Adipocyte (in vitro differentiated cells): ENCODE data around the gene AXL.

Experiments used
- DNase-seq: peaks from one replicate; pipeline ENCODE4 v3.0.0-alpha.2; 2015; ENCODE audit warnings: low read depth
- H3K27me3 ChIP-seq: replicated peaks from 2 replicates; pipeline ENCODE4 v1.7.0; 2013; ENCODE audit warnings: mild to moderate bottlenecking, low read length, moderate library complexity; ENCODE audit not compliant: control insufficient read depth, insufficient read depth
- H3K36me3 ChIP-seq: 2 replicates; pipeline ENCODE4 v1.7.0; 2013; ENCODE audit warnings: low read length, mild to moderate bottlenecking, moderate library complexity; ENCODE audit not compliant: control insufficient read depth, insufficient read depth, severe bottlenecking
- H3K4me1 ChIP-seq: 2 replicates; pipeline ENCODE4 v1.7.0; 2013; ENCODE audit warnings: mild to moderate bottlenecking, low read length, moderate library complexity; ENCODE audit not compliant: control insufficient read depth, insufficient read depth
- H3K4me3 ChIP-seq: 2 replicates; pipeline ENCODE4 v1.7.0; 2013; ENCODE audit warnings: mild to moderate bottlenecking, low read length, moderate library complexity
- H3K9ac ChIP-seq: 2 replicates; pipeline ENCODE4 v1.7.0; 2013; ENCODE audit warnings: mild to moderate bottlenecking, low read length, moderate library complexity
- H3K9me3 ChIP-seq: 2 replicates; pipeline ENCODE4 v1.7.0; 2013; ENCODE audit warnings: mild to moderate bottlenecking, low read length, moderate library complexity; ENCODE audit not compliant: control insufficient read depth

The AXL gene

GRCh38 chr19:41244117-41244516 is 25.1 kb downstream of the AXL start:
- Histone ChIP-seq H3K9ac (no peak overlapping the region), H3K27me3 (no peaks in the 10 kb centered on the region), H3K4me1 (no peaks in the 10 kb centered on the region), H3K4me3 (no peak overlapping the region), H3K9me3 (no peaks in the 10 kb centered on the region), H3K36me3 (peaks cover 90% of the 10 kb centered on the region)
- no peak for DNase-seq

DNA sequence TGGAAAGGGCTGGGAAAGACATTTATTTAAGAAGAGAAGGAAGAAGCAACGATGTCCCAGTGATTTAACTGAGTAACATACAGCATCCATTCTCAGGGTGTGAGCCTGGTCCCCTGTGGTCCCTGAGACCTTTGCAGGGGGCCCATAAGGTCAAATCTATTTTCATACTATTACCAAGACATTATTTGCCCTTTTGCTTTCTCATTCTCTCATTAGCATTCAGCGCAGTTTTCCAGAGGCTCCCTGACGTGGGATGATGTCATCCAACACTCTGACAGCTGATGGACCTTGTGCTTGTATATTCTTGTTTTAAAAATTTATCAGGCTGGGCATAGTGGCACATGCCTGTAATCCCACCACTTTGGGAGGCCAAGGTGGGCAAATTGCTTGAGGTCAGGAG is 26.8 kb downstream of the AXL start:
- H3K27me3 ChIP-seq, result no peaks in the 10 kb centered on the region
- no peaks in the 10 kb centered on the region for H3K9me3 ChIP-seq
- H3K36me3 ChIP-seq, result peaks cover 92% of the 10 kb centered on the region
- no peak overlapping the region for H3K9ac ChIP-seq
- DNase-seq, result no peak
- H3K4me3 ChIP-seq, result no peak overlapping the region
- H3K4me1 ChIP-seq, result no peaks in the 10 kb centered on the region

- DNase-seq, result no peak
- H3K9me3 ChIP-seq, result no peaks in the 10 kb centered on the region
- no peaks in the 10 kb centered on the region for H3K27me3 ChIP-seq
- no peak overlapping the region for H3K4me3 ChIP-seq
- H3K4me1 ChIP-seq, result no peaks in the 10 kb centered on the region
- H3K36me3 ChIP-seq, result peaks cover 89% of the 10 kb centered on the region
- no peak overlapping the region for H3K9ac ChIP-seq
These were observed 29.9 kb downstream of the AXL start for GRCh38 chr19:41248895-41249294.

DNA sequence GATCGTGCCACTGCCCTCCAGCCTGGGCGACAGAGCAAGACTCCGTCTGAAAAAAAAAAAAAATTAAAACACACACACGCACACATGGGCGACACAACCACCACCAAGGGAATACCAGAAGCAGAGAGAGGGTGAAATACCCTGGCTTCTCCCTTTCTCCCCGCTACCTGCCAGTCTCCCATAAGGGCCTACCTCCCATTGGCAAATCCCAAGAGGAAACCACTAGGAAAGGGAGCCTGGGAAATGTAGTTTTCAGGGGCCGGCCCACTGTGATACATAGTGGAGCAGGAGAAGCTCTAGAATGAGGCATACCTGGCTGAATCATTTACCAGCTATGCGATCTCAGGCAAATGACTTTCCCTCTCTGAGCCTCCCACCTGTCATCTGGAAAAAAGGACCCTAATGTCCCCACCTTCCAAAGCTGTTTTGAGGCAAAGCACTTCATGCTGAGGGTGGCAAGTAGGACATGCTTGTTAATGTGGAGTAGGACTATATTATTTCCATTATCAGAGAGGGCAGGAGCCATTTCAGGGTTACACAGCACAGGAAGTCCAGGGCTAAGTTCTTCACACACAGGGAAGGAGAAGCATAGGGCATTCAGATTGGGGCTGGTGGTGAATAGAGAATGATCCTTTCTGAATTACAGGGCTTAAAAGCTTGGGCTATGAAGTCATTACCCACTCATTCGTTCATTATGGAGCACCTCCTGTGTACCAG is 30.8 kb downstream of the AXL start:
- H3K27me3 ChIP-seq, result no peaks in the 10 kb centered on the region
- peaks cover 89% of the 10 kb centered on the region for H3K36me3 ChIP-seq
- H3K9me3 ChIP-seq, result no peaks in the 10 kb centered on the region
- H3K4me3 ChIP-seq, result no peak overlapping the region
- H3K9ac ChIP-seq, result no peak overlapping the region
- H3K4me1 ChIP-seq, result no peaks in the 10 kb centered on the region
- DNase-seq, result no peak

- Histone ChIP-seq H3K4me1 (no peaks in the 10 kb centered on the region), H3K9me3 (no peaks in the 10 kb centered on the region), H3K27me3 (no peaks in the 10 kb centered on the region), H3K9ac (no peak overlapping the region), H3K4me3 (no peak overlapping the region), H3K36me3 (peaks cover 92% of the 10 kb centered on the region)
- DNase-seq, result no peak
These were observed 34.6 kb downstream of the AXL start for GRCh38 chr19:41253660-41254059.

GRCh38 chr19:41255171-41255570 is 36.1 kb downstream of the AXL start:
- H3K9ac ChIP-seq, result no peak overlapping the region
- no peaks in the 10 kb centered on the region for H3K9me3 ChIP-seq
- H3K36me3 ChIP-seq, result peaks cover 91% of the 10 kb centered on the region
- no peak for DNase-seq
- H3K4me1 ChIP-seq, result no peaks in the 10 kb centered on the region
- H3K27me3 ChIP-seq, result no peaks in the 10 kb centered on the region
- H3K4me3 ChIP-seq, result no peak overlapping the region

GRCh38 chr19:41261474-41262190 is 42.6 kb downstream of the AXL start:
- Histone ChIP-seq H3K9me3 (no peaks in the 10 kb centered on the region), H3K4me3 (peak overlapping the region; percentile 83), H3K9ac (peak overlapping the region; percentile 93), H3K27me3 (no peaks in the 10 kb centered on the region), H3K4me1 (peaks cover 18% of the 10 kb centered on the region), H3K36me3 (peaks cover 35% of the 10 kb centered on the region)
- no peak for DNase-seq

DNA sequence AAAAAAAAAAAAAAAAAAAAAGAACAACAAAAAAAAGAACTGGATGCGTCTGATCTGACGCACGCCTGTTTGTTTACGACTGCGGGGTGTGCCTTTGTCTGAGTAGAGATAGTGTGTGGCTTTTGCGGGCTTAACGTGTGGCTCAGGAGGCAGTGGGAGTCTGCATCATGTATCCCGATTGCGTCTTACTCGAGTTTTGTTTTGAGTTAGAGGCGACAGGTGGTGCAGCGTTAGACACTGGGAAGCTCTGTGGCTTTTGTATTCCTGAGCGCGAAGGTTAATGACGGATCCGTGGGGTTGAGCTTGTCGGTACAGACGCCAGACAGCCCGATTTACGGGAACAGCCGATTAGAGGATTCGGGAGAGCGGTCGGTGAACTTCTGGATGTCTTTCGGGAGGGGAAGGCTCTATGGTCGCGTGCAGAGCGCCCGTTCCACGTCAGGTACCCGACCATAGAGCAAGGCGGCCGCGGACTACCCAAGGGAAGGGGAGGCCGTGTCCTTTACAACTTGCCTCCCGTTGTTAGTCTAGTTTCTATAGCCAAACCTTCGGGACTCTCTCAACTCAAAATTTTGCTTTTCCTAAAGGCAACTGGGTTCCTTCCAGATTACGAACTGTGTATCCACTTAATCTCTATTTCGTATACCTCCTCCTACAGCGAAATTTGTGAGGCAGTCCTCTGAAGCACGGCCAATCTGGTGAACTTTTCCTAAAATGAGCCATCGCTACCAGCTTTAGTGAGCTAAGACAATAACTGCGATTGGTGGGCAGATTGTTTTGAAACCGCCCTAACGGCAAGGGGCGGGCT is 44.2 kb downstream of the AXL start:
- peak; percentile 83 for DNase-seq
- Histone ChIP-seq H3K4me3 (peak overlapping the region; percentile 83), H3K27me3 (no peaks in the 10 kb centered on the region), H3K36me3 (peaks cover 26% of the 10 kb centered on the region), H3K9me3 (no peaks in the 10 kb centered on the region), H3K4me1 (peaks cover 32% of the 10 kb centered on the region), H3K9ac (peak overlapping the region; percentile 93)

GRCh38 chr19:41263850-41264580 is 45.0 kb downstream of the AXL start, which contains the start of gene HNRNPUL1:
Gene HNRNPUL1 (plus strand): TSS chr19:41264372. CDS start chr19:41264504, 132 bp downstream.
- H3K9me3 ChIP-seq, result no peaks in the 10 kb centered on the region
- H3K27me3 ChIP-seq, result no peaks in the 10 kb centered on the region
- peak within 1 kb of the TSS; percentile 89 for H3K4me3 ChIP-seq
- H3K9ac ChIP-seq, result peak within 1 kb of the TSS; percentile 99
- H3K36me3 ChIP-seq, result peaks cover 25% of the 10 kb centered on the region
- H3K4me1 ChIP-seq, result peaks cover 32% of the 10 kb centered on the region
- peak; percentile 100 for DNase-seq

DNA sequence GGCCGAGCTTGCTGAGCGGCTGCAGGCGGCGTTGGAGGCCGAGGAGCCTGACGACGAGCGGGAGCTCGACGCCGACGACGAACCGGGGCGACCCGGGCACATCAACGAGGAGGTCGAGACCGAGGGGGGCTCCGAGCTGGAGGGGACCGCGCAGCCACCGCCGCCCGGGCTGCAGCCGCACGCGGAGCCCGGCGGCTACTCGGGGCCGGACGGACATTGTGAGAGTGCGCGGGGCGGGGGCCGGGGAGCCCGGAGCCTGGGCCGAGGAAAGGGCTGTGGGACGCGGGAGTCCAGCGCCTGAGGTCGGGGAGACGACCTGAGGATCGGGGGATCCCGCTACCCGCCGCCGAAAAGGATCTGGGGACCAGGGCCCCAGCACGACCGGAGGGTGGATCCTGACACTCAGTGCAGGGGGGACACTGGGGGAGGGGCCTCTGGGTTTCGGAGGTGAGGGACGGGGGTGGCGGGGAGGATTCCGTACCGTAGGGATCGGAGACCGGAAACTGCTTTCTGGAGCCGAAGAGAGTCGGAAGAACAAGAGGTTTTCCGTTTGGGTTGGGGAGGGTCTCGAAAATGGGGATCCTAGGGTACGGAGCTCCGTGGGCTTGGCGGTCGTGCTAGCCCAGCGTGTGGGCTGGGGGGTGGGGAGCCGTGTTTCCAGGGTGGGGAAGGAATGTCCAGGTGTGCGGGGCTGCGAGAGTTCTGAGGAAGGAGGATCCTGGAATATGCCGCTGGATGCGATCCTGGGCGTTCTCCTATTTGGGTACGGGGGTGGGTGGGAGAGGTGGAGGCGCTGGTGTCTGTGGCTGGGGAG is 45.8 kb downstream of the AXL start:
- no peaks in the 10 kb centered on the region for H3K27me3 ChIP-seq
- peak overlapping the region; percentile 89 for H3K4me3 ChIP-seq
- peaks cover 32% of the 10 kb centered on the region for H3K4me1 ChIP-seq
- peak overlapping the region; percentile 99 for H3K9ac ChIP-seq
- H3K36me3 ChIP-seq, result peaks cover 25% of the 10 kb centered on the region
- peak; percentile 65 for DNase-seq
- no peaks in the 10 kb centered on the region for H3K9me3 ChIP-seq
